ENCODE measurements around the gene PCBP3. TPM values are rescaled to one million over a fixed set of nuclear protein-coding genes. Genes with fewer than 3 reads are reported as not detected.

The PCBP3 gene
- total RNA-seq, 1 experiment from 2014 or later = not detected

GRCh38 chr21:45617021-45617921 lies 26.3 kb upstream of the PCBP3 start:
- no TSS peak for BruUV-seq (replicated peaks)
- H3K9me3 ChIP-seq (ENCODE audit: control insufficient read depth, insufficient read depth, low read depth, low read length) = no peaks in the 10 kb centered on the region
- in situ Hi-C loops (cut with HindIII; ENCODE audit: low pct_unique_long_range_greater_than_20kb, low sequenced_read_pairs) (no loop called here), intact Hi-C loops (cut with micrococcal nuclease; ENCODE audit: unreplicated experiment) (no loop called here)
- no peaks in the 10 kb centered on the region for H3K36me3 ChIP-seq (ENCODE audit: control insufficient read depth, insufficient read depth, low read length)
- TF ChIP-seq SIN3A (IDR thresholded peaks at IDR 0.05; ENCODE audit: borderline replicate concordance, insufficient read depth, low read depth, low read length) (no peak), POLR2AphosphoS5 (IDR thresholded peaks at IDR 0.05; ENCODE audit: low read depth, low read length) (no peak), TCF7L2 (IDR thresholded peaks at IDR 0.05; ENCODE audit: low read depth, low read length) (no peak)
- TF ChIP-seq, protein P1, sequence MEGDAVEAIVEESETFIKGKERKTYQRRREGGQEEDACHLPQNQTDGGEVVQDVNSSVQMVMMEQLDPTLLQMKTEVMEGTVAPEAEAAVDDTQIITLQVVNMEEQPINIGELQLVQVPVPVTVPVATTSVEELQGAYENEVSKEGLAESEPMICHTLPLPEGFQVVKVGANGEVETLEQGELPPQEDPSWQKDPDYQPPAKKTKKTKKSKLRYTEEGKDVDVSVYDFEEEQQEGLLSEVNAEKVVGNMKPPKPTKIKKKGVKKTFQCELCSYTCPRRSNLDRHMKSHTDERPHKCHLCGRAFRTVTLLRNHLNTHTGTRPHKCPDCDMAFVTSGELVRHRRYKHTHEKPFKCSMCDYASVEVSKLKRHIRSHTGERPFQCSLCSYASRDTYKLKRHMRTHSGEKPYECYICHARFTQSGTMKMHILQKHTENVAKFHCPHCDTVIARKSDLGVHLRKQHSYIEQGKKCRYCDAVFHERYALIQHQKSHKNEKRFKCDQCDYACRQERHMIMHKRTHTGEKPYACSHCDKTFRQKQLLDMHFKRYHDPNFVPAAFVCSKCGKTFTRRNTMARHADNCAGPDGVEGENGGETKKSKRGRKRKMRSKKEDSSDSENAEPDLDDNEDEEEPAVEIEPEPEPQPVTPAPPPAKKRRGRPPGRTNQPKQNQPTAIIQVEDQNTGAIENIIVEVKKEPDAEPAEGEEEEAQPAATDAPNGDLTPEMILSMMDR (IDR thresholded peaks at IDR 0.05) = no peak
- TF ChIP-seq, protein P2, sequence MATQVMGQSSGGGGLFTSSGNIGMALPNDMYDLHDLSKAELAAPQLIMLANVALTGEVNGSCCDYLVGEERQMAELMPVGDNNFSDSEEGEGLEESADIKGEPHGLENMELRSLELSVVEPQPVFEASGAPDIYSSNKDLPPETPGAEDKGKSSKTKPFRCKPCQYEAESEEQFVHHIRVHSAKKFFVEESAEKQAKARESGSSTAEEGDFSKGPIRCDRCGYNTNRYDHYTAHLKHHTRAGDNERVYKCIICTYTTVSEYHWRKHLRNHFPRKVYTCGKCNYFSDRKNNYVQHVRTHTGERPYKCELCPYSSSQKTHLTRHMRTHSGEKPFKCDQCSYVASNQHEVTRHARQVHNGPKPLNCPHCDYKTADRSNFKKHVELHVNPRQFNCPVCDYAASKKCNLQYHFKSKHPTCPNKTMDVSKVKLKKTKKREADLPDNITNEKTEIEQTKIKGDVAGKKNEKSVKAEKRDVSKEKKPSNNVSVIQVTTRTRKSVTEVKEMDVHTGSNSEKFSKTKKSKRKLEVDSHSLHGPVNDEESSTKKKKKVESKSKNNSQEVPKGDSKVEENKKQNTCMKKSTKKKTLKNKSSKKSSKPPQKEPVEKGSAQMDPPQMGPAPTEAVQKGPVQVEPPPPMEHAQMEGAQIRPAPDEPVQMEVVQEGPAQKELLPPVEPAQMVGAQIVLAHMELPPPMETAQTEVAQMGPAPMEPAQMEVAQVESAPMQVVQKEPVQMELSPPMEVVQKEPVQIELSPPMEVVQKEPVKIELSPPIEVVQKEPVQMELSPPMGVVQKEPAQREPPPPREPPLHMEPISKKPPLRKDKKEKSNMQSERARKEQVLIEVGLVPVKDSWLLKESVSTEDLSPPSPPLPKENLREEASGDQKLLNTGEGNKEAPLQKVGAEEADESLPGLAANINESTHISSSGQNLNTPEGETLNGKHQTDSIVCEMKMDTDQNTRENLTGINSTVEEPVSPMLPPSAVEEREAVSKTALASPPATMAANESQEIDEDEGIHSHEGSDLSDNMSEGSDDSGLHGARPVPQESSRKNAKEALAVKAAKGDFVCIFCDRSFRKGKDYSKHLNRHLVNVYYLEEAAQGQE (IDR thresholded peaks at IDR 0.05; ENCODE audit: insufficient read depth in 1 of 2, low read depth in 2 of 2, low read length in 1 of 2) = no peak
- ATAC-seq (no peak), DNase-seq (ENCODE audit: low read depth, low spot score) (no peak)
- no peaks in the 10 kb centered on the region for H3K4me1 ChIP-seq (ENCODE audit: control insufficient read depth, insufficient read depth, low read length)
- H3K27me3 ChIP-seq (ENCODE audit: control insufficient read depth, insufficient read depth, low read length) = no peaks in the 10 kb centered on the region; the same call in 1 of the 2 replicates
- CTCF ChIA-PET = no interaction called here
- no peak overlapping the region for H3K27ac ChIP-seq (ENCODE audit: low read length)
- POLR2A ChIA-PET = no interaction called here
- H3K4me3 ChIP-seq (ENCODE audit: low read depth in 2 of 2, low read length in 2 of 2) = no peak overlapping the region

GRCh38 chr21:45618287-45618686 lies 25.2 kb upstream of the PCBP3 start:
- TF ChIP-seq, protein P1 (IDR thresholded peaks at IDR 0.05) = no peak
- TF ChIP-seq TCF7L2 (IDR thresholded peaks at IDR 0.05; ENCODE audit: low read depth, low read length) (no peak), POLR2AphosphoS5 (IDR thresholded peaks at IDR 0.05; ENCODE audit: low read depth, low read length) (no peak), SIN3A (IDR thresholded peaks at IDR 0.05; ENCODE audit: borderline replicate concordance, insufficient read depth, low read depth, low read length) (no peak)
- TF ChIP-seq, protein P2 (IDR thresholded peaks at IDR 0.05; ENCODE audit: insufficient read depth in 1 of 2, low read depth in 2 of 2, low read length in 1 of 2) = no peak
- Histone ChIP-seq H3K4me3 (ENCODE audit: low read depth in 2 of 2, low read length in 2 of 2) (no peak overlapping the region), H3K4me1 (ENCODE audit: control insufficient read depth, insufficient read depth, low read length) (no peaks in the 10 kb centered on the region), H3K9me3 (ENCODE audit: control insufficient read depth, insufficient read depth, low read depth, low read length) (no peaks in the 10 kb centered on the region), H3K27ac (ENCODE audit: low read length) (no peak overlapping the region), H3K36me3 (ENCODE audit: control insufficient read depth, insufficient read depth, low read length) (no peaks in the 10 kb centered on the region), H3K27me3 (ENCODE audit: control insufficient read depth, insufficient read depth, low read length) (no peaks in the 10 kb centered on the region; the same call in 1 of the 2 replicates)
- in situ Hi-C loops (cut with HindIII; ENCODE audit: low pct_unique_long_range_greater_than_20kb, low sequenced_read_pairs) (no loop called here), intact Hi-C loops (cut with micrococcal nuclease; ENCODE audit: unreplicated experiment) (no loop called here)
- ATAC-seq (no peak), DNase-seq (ENCODE audit: low read depth, low spot score) (no peak)
- ChIA-PET POLR2A (no interaction called here), CTCF (no interaction called here)
- BruUV-seq (replicated peaks) = no TSS peak

Data from Panc1 (cell line).